Measurements from ENCODE around the gene DOCK2.
"Not testable (repeated sequence)": the region's sequence is repeated elsewhere in the genome, so short reads cannot be mapped to it uniquely, and the experiment has no call there.

The DOCK2 gene

DNA sequence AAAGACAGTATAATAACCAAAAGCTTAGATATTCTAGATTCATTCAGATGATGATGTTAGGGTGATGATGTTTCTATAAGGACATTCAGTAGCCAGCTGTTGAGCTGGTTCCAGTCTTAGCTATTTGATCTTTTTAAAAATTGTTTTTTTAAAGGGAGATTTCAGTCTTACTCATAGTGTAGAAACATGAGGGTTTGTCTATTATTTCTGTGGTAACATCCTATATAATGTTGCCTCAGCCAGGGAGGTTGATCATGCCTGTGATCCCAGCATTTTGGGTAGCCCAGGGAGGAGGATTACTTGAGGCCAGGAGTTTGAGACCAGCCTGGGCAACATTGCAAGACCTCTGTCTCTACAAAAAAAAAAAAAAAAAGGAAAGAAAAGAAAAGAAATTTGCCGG lies 167.8 kb downstream of the DOCK2 start:
- H3K4me3 ChIP-seq (ENCODE audit: severe bottlenecking), result no peak overlapping the region
- no peaks in the 10 kb centered on the region for H3K4me1 ChIP-seq (ENCODE audit: insufficient read depth, poor library complexity, severe bottlenecking)
- no peaks in the 10 kb centered on the region for H3K27me3 ChIP-seq (ENCODE audit: insufficient read depth, poor library complexity, severe bottlenecking)
- TF ChIP-seq, protein P1, sequence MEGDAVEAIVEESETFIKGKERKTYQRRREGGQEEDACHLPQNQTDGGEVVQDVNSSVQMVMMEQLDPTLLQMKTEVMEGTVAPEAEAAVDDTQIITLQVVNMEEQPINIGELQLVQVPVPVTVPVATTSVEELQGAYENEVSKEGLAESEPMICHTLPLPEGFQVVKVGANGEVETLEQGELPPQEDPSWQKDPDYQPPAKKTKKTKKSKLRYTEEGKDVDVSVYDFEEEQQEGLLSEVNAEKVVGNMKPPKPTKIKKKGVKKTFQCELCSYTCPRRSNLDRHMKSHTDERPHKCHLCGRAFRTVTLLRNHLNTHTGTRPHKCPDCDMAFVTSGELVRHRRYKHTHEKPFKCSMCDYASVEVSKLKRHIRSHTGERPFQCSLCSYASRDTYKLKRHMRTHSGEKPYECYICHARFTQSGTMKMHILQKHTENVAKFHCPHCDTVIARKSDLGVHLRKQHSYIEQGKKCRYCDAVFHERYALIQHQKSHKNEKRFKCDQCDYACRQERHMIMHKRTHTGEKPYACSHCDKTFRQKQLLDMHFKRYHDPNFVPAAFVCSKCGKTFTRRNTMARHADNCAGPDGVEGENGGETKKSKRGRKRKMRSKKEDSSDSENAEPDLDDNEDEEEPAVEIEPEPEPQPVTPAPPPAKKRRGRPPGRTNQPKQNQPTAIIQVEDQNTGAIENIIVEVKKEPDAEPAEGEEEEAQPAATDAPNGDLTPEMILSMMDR (IDR thresholded peaks at IDR 0.05; ENCODE audit: poor library complexity, severe bottlenecking), result no peak
- no peak overlapping the region for H3K27ac ChIP-seq (ENCODE audit: poor library complexity, severe bottlenecking)
- H3K36me3 ChIP-seq (ENCODE audit: low read depth), result no peaks in the 10 kb centered on the region
- ATAC-seq (ENCODE audit: low read depth), result no peak
- no peaks in the 10 kb centered on the region for H3K9me3 ChIP-seq (ENCODE audit: severe bottlenecking)
- DNase-seq (ENCODE audit: low spot score), result no peak

- no peak for ATAC-seq (ENCODE audit: low read depth)
- H3K27ac ChIP-seq (ENCODE audit: poor library complexity, severe bottlenecking), result no peak overlapping the region
- TF ChIP-seq, protein P1 (IDR thresholded peaks at IDR 0.05; ENCODE audit: poor library complexity, severe bottlenecking), result no peak
- H3K4me3 ChIP-seq (ENCODE audit: severe bottlenecking), result no peak overlapping the region
- H3K36me3 ChIP-seq (ENCODE audit: low read depth), result no peaks in the 10 kb centered on the region
- no peaks in the 10 kb centered on the region for H3K9me3 ChIP-seq (ENCODE audit: severe bottlenecking)
- DNase-seq (ENCODE audit: low spot score), result no peak
- no peaks in the 10 kb centered on the region for H3K4me1 ChIP-seq (ENCODE audit: insufficient read depth, poor library complexity, severe bottlenecking)
- H3K27me3 ChIP-seq (ENCODE audit: insufficient read depth, poor library complexity, severe bottlenecking), result no peaks in the 10 kb centered on the region
These were observed 168.5 kb downstream of the DOCK2 start for GRCh38 chr5:169805527-169805934.

DNA sequence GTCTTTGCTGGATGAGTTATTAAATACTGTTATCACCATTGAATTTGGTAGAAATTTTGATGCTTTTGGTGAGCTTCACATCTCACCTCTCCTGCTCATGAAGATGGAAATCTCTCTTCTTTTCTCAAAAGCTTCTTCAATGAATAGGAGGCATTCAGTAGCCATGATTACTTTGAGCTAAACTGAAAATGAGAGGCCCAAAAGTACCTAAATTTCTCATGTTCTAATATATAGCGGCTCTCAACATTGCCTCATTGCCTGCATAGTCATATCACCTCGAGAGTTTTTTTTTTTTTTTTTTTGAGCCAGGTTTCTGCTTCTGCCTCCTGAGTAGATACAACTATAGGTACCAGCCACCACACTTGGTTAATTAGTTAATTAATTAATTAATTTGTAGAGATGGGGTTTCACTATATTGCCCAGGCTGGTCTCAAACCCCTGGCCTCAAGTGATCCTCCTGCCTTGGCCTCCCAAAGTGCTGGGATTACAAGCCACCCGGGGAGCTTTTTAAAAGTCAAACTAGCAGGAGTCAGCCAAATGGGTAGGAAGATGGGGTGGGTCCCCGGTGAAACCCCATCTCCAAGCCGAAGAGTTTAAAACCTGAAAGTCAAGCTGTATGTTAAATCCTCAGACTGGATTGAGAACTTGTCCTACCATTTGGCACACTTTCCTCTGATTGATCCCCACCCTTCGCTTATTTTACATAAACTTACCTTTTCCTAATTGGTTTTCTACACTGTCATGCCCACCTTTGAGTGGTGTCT lies 169.0 kb downstream of the DOCK2 start:
- no peaks in the 10 kb centered on the region for H3K36me3 ChIP-seq (ENCODE audit: low read depth)
- ATAC-seq (ENCODE audit: low read depth), result no peak
- H3K27me3 ChIP-seq (ENCODE audit: insufficient read depth, poor library complexity, severe bottlenecking), result no peaks in the 10 kb centered on the region
- no peak for DNase-seq (ENCODE audit: low spot score)
- no peaks in the 10 kb centered on the region for H3K9me3 ChIP-seq (ENCODE audit: severe bottlenecking)
- H3K27ac ChIP-seq (ENCODE audit: poor library complexity, severe bottlenecking), result no peak overlapping the region
- TF ChIP-seq, protein P1 (IDR thresholded peaks at IDR 0.05; ENCODE audit: poor library complexity, severe bottlenecking), result no peak
- H3K4me1 ChIP-seq (ENCODE audit: insufficient read depth, poor library complexity, severe bottlenecking), result no peaks in the 10 kb centered on the region
- no peak overlapping the region for H3K4me3 ChIP-seq (ENCODE audit: severe bottlenecking)

- ATAC-seq (ENCODE audit: low read depth) (no peak), DNase-seq (ENCODE audit: low spot score) (no peak)
- Histone ChIP-seq H3K36me3 (ENCODE audit: low read depth) (no peaks in the 10 kb centered on the region), H3K27ac (ENCODE audit: poor library complexity, severe bottlenecking) (no peak overlapping the region), H3K4me3 (ENCODE audit: severe bottlenecking) (no peak overlapping the region), H3K27me3 (ENCODE audit: insufficient read depth, poor library complexity, severe bottlenecking) (no peaks in the 10 kb centered on the region), H3K4me1 (ENCODE audit: insufficient read depth, poor library complexity, severe bottlenecking) (no peaks in the 10 kb centered on the region), H3K9me3 (ENCODE audit: severe bottlenecking) (no peaks in the 10 kb centered on the region)
- TF ChIP-seq, protein P1 (IDR thresholded peaks at IDR 0.05; ENCODE audit: poor library complexity, severe bottlenecking), result no peak
These were observed 171.1 kb downstream of the DOCK2 start for GRCh38 chr5:169808118-169808581.

DNA sequence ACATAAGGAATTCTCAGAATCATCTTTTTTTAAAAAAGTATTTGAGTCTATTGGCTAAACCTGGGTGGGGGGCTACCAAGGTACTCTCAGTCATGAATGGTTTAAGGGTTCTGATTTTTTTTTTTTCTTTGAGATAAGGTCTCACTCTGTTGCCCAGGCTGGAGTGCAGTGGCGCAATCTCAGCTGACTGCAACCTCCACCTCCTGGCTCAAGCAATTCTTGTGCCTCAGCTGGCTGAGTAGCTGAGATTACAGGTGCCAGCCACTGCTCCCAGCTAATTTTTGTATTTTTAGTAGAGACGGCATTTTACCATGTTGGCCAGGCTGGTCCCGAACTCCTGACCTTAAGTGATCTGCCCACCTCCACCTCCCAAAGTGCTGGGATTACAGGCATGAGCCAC lies 171.8 kb downstream of the DOCK2 start:
- ATAC-seq (ENCODE audit: low read depth); H3K9me3 ChIP-seq (ENCODE audit: severe bottlenecking); DNase-seq (ENCODE audit: low spot score); H3K4me1 ChIP-seq (ENCODE audit: insufficient read depth, poor library complexity, severe bottlenecking); H3K27me3 ChIP-seq (ENCODE audit: insufficient read depth, poor library complexity, severe bottlenecking); H3K36me3 ChIP-seq (ENCODE audit: low read depth); H3K4me3 ChIP-seq (ENCODE audit: severe bottlenecking); H3K27ac ChIP-seq (ENCODE audit: poor library complexity, severe bottlenecking): not testable (repeated sequence)
